Measurements from ENCODE around the gene COA3. TPM values are rescaled to one million over a fixed set of nuclear protein-coding genes. Genes with fewer than 3 reads are reported as not detected.
"Not testable (repeated sequence)": the region's sequence is repeated elsewhere in the genome, so short reads cannot be mapped to it uniquely, and the experiment has no call there.

The COA3 gene
- polyA plus RNA-seq, 2 of the 4 experiments (the other 2 are of a cell fraction): 126 to 131 TPM

- ChIA-PET CTCF (interaction anchor here (0.8 to 4.4 kb wide), 16 partner anchors 9 to 195 kb away, joined by 3 to 48 read pairs (median 4); partner anchors contain the start of genes BECN1 and PSMC3IP), POLR2A (interaction anchor here (0.6 to 2.9 kb wide), 26 partner anchors 9 to 224 kb away, joined by 3 to 21 read pairs (median 4); partner anchors contain the start of genes BECN1, CNTD1, COA3 and PLEKHH3)
- under 1% methylated on average over 3 of the region's 3 CpGs for WGBS (ENCODE audit: missing lambda C conversion rate)
- peak overlapping the region; percentile 80 to 97 for H3K27ac ChIP-seq
- H3K4me2 ChIP-seq: peak overlapping the region; percentile 91
- TF ChIP-seq, protein P1, sequence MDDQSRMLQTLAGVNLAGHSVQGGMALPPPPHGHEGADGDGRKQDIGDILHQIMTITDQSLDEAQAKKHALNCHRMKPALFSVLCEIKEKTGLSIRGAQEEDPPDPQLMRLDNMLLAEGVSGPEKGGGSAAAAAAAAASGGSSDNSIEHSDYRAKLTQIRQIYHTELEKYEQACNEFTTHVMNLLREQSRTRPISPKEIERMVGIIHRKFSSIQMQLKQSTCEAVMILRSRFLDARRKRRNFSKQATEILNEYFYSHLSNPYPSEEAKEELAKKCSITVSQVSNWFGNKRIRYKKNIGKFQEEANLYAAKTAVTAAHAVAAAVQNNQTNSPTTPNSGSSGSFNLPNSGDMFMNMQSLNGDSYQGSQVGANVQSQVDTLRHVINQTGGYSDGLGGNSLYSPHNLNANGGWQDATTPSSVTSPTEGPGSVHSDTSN (IDR thresholded peaks at IDR 0.05): no peak
- no peak for TF ChIP-seq ATOH8 (CRISPR knock-in tag; IDR thresholded peaks at IDR 0.05; ENCODE audit: low read depth)
- H3K9me3 ChIP-seq: no peaks in the 10 kb centered on the region
- no peak for FAIRE-seq
- peaks cover 21% of the 10 kb centered on the region for H3K4me1 ChIP-seq
- DNase-seq (ENCODE audit: low read depth in 1 of 2, low spot score in 1 of 2): no peak
- peak in 1 of 2 experiments; percentile 15; a peak in 3 of 6 replicates for ATAC-seq
- H3K4me3 ChIP-seq: peak overlapping the region; percentile 65
Measured at GRCh38 chr17:42772945-42773289, 25.6 kb downstream of the COA3 start.

DNA sequence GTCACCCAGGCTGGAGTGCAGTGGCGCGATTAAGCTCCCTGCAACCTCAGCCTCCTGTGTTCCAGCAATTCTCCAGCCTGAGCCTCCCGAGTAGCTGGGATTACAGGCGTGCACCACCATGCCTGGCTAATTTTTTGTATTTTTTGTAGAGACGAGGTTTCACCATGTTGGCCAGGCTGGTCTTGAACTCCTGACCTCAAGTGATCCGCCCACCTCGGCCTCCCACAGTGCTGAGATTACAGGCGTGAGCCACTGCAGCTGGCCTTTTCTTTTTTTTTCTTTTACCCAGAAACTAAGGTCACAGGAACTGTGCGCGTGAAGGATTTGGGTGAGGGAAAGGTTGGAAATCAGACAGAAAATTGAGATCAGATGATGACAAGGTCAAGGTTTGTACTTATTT is 28.5 kb downstream of the COA3 start:
- H3K9me3 ChIP-seq; H3K27ac ChIP-seq; DNase-seq (ENCODE audit: low read depth in 1 of 2, low spot score in 1 of 2); FAIRE-seq; ATAC-seq; H3K4me2 ChIP-seq; H3K4me3 ChIP-seq: not testable (repeated sequence)
- CTCF ChIA-PET: interaction anchor here (0.6 to 1.5 kb wide), 8 partner anchors 9 to 192 kb away, joined by 3 to 5 read pairs (median 3); partner anchors contain the start of genes PLEKHH3, PSMC3IP and RAMP2
- H3K4me1 ChIP-seq: peaks cover 15% of the 10 kb centered on the region
- WGBS (ENCODE audit: missing lambda C conversion rate): 79% methylated on average over 10 of the region's 10 CpGs
- POLR2A ChIA-PET: interaction anchor here (0.7 kb wide), 1 partner anchor 43 kb away, joined by 5 read pairs; no protein-coding TSS in a partner anchor

- DNase-seq (ENCODE audit: low read depth in 1 of 2, low spot score in 1 of 2); H3K4me2 ChIP-seq; ATAC-seq; H3K4me3 ChIP-seq; H3K4me1 ChIP-seq; H3K9me3 ChIP-seq; POLR2A ChIA-PET; FAIRE-seq; H3K27ac ChIP-seq: not testable (repeated sequence)
- WGBS (ENCODE audit: missing lambda C conversion rate): 66% methylated on average over 9 of the region's 9 CpGs
- CTCF ChIA-PET: interaction anchor here (1.5 kb wide), 1 partner anchor 48 kb away, joined by 8 read pairs; no protein-coding TSS in a partner anchor
Measured at GRCh38 chr17:42768006-42768405, 30.5 kb downstream of the COA3 start.

- ATAC-seq (no peak), DNase-seq (ENCODE audit: low read depth in 1 of 2, low spot score in 1 of 2) (no peak), FAIRE-seq (no peak)
- Histone ChIP-seq H3K4me2 (no peak overlapping the region), H3K4me1 (peaks cover 6% of the 10 kb centered on the region), H3K4me3 (no peak overlapping the region), H3K27ac (no peak overlapping the region; a peak in 1 of 6 replicates), H3K9me3 (no peaks in the 10 kb centered on the region)
- TF ChIP-seq ESRRA (IDR thresholded peaks at IDR 0.05; ENCODE audit: borderline replicate concordance, low read length) (no peak), NR3C1 (IDR thresholded peaks at IDR 0.05) (no peak), MAZ (IDR thresholded peaks at IDR 0.05; ENCODE audit: borderline replicate concordance, low read depth, low read length) (no peak), CHD2 (IDR thresholded peaks at IDR 0.05; ENCODE audit: low read length, partially characterized antibody) (no peak), ZC3H11A (IDR thresholded peaks at IDR 0.05) (no peak), RCOR1 (IDR thresholded peaks at IDR 0.05; ENCODE audit: low read depth, low read length) (no peak), TP53 (CRISPR knock-in tag; IDR thresholded peaks at IDR 0.05) (no peak), MYC (IDR thresholded peaks at IDR 0.05; ENCODE audit: borderline replicate concordance, low read length) (no peak), TFCP2L1 (CRISPR knock-in tag; IDR thresholded peaks at IDR 0.05) (no peak), RFX5 (IDR thresholded peaks at IDR 0.05) (no peak)
- CTCF ChIA-PET: interaction anchor here (1.3 to 2.0 kb wide), 3 partner anchors 24 to 189 kb away, joined by 3 to 20 read pairs (median 3); partner anchors contain the start of genes BECN1 and PSMC3IP
- POLR2A ChIA-PET: no interaction called here
Measured at GRCh38 chr17:42767512-42767911, 31.0 kb downstream of the COA3 start.

DNA sequence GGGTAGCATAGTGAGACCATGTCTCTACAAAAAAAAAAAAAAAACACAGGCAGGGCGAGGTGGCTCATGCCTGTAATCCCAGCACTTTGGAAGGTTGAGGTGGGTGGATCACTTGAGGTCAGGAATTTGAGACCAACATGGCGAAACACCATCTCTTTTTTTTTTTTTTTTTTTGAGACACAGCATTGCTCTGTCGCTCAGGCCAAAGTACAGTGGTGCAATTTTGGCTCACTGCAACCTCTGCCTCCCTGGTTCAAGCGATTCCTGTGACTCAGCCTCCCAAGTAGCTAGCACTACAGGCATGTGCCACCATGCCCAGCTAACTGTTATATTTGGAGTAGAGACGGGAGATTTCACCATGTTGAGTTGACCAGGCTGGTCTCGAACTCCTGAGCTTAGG is 32.4 kb downstream of the COA3 start:
- Histone ChIP-seq H3K4me2 (no peak overlapping the region), H3K27ac (no peak overlapping the region), H3K4me3 (no peak overlapping the region), H3K9me3 (no peaks in the 10 kb centered on the region), H3K4me1 (peaks cover 10% of the 10 kb centered on the region)
- ChIA-PET POLR2A (no interaction called here), CTCF (interaction anchor here (0.6 to 2.2 kb wide), 8 partner anchors 14 to 629 kb away, joined by 3 to 20 read pairs (median 3); partner anchors contain the start of genes BECN1, PSMC3IP and WNK4)
- DNase-seq (ENCODE audit: low read depth in 1 of 2, low spot score in 1 of 2): no peak
- 74% methylated on average over 6 of the region's 6 CpGs for WGBS (ENCODE audit: missing lambda C conversion rate)
- FAIRE-seq: no peak
- ATAC-seq: no peak
- TF ChIP-seq ESRRA (IDR thresholded peaks at IDR 0.05; ENCODE audit: borderline replicate concordance, low read length) (no peak), CBX2 (IDR thresholded peaks at IDR 0.05; ENCODE audit: borderline replicate concordance, low read depth) (no peak), HEYL (CRISPR knock-in tag; IDR thresholded peaks at IDR 0.05) (no peak), RCOR1 (IDR thresholded peaks at IDR 0.05; ENCODE audit: low read depth, low read length) (no peak), JUNB (IDR thresholded peaks at IDR 0.05) (no peak), BCL3 (IDR thresholded peaks at IDR 0.05) (no peak), HOXB13 (CRISPR knock-in tag; IDR thresholded peaks at IDR 0.05; ENCODE audit: low read depth) (no peak), KDM1A (IDR thresholded peaks at IDR 0.05; ENCODE audit: low read depth) (no peak), ZC3H11A (IDR thresholded peaks at IDR 0.05) (no peak), FOSB (CRISPR knock-in tag; IDR thresholded peaks at IDR 0.05) (no peak), EHMT2 (IDR thresholded peaks at IDR 0.05; ENCODE audit: low read depth) (no peak)
- TF ChIP-seq, protein P2, sequence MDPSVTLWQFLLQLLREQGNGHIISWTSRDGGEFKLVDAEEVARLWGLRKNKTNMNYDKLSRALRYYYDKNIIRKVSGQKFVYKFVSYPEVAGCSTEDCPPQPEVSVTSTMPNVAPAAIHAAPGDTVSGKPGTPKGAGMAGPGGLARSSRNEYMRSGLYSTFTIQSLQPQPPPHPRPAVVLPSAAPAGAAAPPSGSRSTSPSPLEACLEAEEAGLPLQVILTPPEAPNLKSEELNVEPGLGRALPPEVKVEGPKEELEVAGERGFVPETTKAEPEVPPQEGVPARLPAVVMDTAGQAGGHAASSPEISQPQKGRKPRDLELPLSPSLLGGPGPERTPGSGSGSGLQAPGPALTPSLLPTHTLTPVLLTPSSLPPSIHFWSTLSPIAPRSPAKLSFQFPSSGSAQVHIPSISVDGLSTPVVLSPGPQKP (IDR thresholded peaks at IDR 0.05; ENCODE audit: low read depth, low read length): no peak
- TF ChIP-seq, protein P3, sequence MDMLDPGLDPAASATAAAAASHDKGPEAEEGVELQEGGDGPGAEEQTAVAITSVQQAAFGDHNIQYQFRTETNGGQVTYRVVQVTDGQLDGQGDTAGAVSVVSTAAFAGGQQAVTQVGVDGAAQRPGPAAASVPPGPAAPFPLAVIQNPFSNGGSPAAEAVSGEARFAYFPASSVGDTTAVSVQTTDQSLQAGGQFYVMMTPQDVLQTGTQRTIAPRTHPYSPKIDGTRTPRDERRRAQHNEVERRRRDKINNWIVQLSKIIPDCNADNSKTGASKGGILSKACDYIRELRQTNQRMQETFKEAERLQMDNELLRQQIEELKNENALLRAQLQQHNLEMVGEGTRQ (IDR thresholded peaks at IDR 0.05): no peak
